GM18873 (cell line): Measurements from ENCODE around the gene ACBD4.
"Not testable (repeated sequence)": the region's sequence is repeated elsewhere in the genome, so short reads cannot be mapped to it uniquely, and the experiment has no call there.

Experiments
- ATAC-seq: cut with Tn5 transposase; IDR thresholded peaks from one replicate; pipeline ENCODE4 v1.9.1; 2021; ENCODE audit warnings: mild to moderate bottlenecking, moderate library complexity, moderate number of reproducible peaks; ENCODE audit not compliant: unreplicated experiment, low FRiP score

The ACBD4 gene

DNA sequence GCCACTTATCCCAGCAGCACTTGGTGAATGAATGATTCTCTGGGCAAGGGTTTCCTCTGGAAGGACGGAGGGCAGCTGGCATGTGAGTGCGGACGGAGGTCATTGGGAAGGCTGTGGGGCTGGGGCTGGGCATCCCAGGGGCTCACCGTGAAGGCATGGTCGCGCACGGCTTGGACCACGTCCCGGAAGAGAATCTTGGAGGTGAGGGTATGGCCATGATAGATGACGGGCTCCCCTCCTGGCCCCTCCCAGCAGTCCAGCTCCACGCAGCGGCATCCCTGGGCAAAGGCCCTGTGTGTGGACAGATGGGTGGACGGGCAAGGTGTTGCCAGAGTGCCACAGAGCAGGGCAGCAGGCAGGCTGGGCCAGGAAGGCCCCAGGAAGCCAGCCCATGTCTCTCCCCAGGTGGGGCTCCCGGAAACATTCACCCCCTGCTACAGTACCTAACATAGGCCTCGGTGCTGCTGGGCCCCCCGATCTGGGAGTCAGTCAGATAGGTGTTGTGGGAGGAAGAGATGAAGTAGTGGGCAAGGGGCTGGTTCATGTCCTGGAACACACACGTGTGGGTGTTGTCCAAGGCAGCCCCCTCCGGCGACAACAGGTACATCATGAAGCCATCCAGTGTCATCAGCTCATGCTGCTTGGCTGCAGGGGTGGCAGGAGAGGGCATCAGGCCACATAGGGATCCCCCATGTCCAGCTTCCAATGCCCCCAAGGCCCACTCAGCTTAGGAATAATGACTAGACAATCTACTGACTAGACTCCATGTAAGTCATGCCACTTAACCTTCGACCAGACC, 17.4 kb upstream of the ACBD4 start:
- no peak for ATAC-seq

DNA sequence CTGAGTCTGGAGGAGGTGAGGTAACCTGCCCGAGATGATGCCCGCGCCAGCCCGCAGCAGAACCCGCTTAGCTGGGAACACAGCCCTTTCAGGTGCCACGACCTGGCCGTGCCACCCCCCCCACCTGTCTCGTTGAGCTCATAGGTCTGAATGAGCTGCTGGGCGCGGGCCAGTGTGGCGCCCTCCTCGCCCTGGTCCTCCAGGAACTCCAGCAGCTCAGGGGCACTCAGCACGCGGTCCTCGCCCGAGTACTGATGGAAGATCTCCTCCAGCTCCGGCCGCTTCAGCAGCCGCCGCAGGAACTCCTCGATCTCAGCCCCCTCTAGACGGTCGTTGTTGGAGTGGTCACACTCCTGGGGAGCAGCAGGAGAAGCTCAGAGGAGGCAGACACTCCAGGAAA, 16.8 kb upstream of the ACBD4 start:
- no peak for ATAC-seq

DNA sequence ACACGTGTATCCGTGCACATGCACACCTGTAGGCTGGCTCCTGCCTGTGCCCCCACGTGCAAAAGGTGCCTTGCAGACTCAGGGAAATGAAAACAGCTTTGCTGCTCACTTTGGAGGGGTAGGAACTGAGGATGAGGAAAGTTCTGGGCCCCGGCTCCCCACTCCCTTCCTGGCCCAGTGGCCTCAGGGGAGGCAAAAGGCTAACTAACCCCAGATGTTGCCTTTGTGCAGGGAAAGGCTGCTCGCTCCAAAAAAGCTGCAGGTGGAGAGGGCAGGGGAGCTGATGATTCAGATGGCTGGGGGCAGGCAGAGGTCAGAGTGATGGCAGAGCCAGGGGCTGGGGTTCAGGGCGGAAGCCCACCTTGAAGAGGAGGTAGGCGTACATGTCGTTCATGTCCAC, 15.5 kb upstream of the ACBD4 start:
- ATAC-seq: no peak

DNA sequence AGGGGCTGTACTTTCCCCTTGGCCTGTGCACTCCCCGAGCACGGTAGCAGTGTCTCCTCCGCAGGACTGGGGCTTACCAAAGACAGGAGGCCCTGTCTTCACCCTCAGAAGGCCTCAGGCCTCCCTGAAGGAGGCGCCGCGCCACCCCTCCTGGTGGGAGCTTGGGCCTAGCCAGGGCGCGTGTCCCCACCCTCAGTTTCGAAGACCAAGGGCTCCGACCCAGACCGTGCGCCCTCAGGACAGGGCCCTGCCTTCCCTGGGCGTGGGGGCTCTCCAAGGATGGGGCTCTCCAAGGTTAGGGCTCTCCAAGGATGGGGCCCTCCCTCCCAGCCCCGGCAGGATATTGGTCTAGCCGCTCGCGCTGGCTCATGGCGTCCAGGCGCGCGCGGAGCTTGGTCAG, 14.9 kb upstream of the ACBD4 start:
- no peak for ATAC-seq

DNA sequence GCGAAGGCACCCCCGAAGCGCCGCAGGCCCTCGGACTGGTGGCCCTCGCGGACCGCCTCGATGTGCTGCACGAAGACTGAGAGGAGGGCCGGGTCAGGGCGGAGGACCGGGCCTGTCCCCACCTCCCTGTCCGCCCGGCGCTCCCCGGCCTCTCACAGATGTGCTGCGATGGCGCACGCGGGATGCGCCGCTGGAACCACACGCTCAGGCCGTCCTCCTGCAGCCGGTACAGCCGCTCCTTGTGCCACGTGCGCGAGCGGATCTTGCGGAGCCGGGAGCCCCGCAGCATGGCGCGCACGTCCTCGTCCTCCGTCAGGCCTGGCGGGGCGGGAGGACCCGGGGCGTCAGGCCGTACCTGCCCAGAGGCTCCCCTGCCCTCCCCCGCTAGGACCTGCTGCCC, 14.4 kb upstream of the ACBD4 start:
- ATAC-seq: no peak

DNA sequence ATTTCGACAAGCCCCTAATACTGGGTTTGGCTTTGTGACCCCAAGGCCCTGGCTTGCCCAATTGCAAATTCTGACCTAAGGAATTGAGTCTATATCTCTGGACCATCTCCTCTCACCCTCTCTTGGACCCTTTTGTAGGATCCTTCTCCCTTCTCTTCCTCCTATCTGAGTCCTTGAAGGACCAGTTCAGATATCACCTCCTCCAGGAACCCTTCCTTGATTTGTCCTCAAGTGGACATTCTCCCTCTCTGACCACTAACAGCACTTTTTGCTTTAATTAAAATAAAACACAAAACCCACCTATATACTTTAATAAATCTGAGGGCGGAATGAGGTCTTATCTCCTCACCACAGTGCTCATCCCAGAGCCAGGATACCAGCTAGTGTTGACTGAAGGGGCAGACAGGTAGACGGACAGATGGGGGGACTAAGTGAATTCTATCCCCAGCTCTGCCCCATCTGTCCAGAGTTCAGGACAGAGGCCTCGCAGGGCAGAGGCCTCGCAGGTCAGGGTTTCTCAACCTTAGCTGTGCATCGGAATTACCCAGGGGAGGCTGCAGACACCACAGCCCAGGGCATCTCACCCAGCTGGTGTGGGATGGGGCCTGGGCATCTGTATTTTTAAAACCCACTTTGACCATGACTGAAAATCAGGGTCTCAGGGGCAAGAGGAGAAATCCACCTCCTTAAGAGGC, 12.3 kb upstream of the ACBD4 start:
- no peak for ATAC-seq

DNA sequence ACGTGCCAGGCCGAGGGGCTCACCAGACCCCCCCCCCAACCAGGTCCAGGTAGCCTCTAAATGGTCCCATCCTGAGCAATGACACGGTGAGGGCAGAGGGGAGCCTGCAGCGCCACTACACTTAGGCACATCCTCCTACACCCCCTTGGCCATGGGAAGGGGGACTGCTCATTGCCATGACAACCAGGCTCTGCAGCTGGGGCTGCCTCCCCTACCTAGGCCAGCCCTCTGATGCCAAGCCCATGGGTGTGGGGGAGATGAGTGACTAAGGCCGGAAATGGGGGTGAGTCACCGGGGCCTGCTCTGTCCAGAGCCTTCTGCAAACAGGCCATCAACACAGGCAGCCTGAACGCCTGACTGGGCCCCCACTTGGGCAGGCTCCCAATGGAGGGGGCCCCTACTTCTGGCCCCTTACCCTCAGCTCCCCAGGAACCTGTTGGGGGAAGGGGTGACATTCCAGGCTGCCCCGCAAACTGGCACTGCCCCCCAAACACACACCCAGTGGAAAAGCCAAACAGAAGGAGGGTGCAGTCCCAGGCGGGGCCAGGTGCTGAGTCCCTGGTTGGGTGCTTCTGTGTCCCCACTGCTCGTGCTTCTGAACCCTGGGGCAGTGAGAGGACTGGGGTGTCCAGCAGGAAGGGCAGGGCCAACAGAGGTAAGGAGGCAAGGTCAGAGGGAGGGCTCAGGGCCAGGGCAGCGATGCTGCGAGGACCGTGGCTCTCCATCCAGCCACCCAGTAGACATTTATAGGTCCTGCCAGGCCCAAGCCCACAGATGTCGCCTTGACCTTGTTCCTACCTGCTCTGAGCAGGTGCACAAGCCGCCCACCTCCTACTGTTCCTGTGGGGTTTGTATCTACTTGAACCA, 11.3 kb upstream of the ACBD4 start:
- ATAC-seq: no peak

DNA sequence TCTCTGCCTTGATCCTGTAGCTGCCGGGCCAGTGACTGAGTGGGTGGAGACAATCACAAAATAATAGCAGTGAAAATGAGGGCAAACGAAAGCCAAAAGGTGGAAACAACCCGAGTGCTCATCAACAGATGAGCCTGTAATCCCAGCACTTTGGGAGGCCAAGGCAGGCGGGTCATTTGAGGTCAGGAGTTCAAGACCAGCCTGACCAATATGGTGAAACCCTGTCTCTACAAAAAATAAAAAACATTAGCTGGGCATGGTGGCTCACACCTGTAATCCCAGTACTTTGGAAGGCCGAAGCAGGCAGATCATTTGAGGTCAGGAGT, 10.7 kb upstream of the ACBD4 start:
- ATAC-seq: not testable (repeated sequence)

DNA sequence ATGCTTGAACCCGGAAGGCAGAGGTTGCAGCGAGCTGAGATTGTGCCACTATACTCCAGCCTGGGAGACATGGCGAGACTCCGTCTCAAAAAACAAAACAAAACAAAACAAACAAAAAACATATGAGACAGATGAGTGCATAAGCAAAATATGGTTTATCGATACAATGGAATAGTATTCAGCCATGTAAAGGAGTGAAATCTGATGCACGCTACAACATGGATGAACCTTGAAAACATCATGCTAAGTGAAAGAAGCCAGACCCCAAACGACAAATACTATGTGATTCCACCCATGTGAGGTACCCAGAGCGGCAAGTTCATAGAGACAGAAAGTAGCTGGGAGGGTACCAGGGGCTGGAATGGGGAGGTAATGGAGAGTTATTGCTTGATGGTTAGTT, 10.0 kb upstream of the ACBD4 start:
- ATAC-seq: no peak

DNA sequence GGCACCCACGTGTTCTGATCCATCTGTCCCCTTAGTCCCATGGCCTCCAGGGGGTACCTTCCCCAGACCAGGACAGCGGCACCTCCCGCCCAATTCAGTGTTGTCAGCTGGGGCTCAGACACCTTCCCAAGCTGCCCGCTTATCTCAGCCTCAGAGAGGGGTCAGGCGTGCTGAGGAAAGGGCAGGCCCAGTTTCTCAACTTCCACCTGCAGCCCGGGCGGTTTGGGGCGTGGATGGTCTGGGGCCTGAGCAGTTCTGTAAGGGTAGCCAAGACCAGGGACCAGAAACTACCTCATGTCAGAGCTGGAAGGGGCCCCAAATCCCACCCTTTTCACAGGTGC, 8.3 kb upstream of the ACBD4 start:
- no peak for ATAC-seq

DNA sequence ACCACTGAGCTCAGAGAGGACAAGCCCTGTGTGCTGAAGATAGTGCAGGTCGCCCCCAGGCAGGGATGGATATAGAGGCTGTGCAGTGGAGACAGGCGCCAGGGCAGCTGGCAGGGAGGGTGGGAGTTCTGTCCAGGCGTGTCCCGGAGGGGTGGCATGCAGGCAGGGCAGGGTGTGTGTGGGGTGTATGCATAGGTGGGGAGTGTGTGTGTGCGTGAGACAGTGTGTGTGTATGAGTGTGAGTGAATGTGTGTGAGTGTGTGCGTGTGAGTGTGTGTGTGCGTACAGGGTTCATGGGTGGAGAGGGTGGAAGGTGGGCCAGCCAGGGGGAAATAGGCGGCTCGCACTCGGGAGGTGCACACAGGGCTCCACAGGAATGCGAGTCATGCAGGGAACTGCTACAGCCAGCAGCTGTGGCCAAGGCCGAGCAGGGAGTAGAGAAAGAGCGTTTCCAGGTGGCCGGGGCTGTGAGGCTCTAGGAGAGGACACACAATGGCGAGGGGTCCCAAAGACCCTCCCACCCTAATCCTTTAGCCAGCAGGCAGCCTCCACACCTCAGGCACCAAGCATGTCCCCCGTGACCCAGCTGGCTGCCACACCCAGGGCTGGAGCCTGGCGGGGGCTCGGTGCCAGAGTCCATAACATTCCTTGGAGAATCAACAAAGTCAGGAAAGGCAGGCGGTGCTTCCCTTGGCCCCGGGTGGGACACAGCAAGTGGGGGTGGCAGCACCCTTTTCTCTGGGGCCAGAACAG, 7.8 kb upstream of the ACBD4 start:
- ATAC-seq: no peak

DNA sequence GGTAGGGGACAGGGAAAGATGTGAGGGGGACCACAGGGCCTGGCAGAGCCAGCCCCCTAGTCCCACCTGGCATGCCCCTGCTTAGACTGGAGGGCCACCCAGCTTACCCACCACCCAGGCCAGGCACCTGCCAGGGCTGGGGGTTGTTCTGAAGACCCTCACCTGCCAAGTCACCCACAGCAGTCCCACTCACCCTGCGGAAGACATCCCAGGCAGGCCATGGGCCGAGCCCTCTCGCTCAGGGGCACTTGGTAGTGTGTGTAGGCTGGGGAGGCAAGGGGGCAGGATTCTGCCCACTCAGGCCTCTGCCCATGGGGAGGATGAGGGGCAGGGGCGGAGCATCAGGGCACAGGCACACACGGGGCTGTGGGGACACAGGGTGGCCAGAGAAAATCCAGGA, 7.2 kb upstream of the ACBD4 start:
- ATAC-seq: no peak

DNA sequence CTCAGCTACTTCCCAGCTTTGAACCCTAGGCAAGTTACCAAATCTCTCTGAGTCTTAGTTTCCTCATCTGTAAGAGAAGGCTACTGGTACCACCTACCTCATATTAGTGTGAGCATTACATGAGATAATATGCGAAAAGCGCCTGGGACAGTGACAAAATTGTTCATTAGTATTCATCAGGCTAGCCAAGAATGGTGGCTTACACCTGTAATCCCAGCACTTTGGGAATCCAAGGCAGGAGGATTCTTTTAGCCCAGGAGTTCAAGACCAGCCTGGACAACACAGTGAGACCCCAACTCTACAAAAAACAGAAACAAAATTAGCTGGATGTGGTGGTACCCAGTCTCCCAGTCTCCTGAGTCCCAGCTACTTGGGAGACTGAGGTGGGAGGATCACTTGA, 6.5 kb upstream of the ACBD4 start:
- ATAC-seq: no peak

DNA sequence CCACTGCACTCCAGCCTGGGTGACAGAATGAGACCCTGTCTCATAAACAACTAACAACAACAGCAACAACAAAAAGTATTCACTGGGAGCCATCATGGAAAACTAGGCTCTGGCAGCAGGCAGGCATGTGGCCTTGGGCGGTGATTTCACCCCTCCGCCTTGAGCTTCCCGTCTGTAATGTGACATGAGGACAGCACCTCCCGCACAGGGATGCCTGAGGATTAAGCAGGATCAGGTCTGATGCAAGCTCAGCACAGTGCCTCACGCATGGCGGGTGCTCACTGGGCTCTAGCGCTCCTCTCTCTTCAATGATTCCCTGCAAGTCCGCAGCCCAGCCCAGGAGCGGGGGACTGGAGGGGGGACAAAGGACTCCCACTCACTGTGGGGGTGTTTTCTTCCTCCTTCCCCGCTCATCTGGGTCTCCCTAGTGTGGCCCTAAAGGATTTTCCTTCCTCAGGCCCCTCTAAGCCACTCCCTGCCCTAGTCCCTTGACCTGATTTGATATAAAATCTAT, 6.0 kb upstream of the ACBD4 start:
- ATAC-seq: no peak

DNA sequence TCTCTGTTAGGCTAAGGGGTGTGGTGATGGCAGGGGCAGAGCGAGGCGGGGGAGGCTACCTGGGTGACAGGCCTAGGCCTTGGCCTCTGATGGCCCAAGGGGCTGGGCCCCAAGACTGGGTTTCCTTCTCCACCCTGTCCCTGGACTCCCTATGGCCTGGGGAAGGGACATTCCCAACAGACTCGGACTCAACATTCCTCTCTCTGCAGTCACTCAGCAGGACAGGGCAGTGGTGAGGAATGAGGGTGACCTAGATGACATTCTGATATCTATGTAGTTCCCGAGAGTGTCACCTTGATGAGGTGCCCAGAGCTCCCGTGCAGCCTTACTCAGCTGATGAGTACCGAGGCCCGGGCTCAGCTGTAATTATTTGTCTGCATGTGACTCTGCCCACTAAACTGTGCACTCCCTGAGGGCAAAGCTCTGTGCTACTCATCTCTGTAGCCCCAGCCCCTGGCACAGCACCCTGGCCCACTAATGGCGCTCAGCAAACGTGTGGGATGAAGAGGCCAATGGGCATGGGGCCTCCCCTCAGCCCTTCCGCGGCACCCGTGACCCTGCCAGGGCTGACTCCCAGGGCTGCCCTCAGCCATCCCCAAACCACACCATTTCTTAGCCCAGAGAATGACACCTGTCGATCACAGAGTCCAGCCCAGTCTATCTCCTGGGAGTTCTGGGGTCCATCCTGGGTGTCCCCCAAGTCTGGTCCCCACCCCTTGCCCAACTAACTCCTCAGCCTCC, 5.4 kb upstream of the ACBD4 start:
- ATAC-seq: no peak

DNA sequence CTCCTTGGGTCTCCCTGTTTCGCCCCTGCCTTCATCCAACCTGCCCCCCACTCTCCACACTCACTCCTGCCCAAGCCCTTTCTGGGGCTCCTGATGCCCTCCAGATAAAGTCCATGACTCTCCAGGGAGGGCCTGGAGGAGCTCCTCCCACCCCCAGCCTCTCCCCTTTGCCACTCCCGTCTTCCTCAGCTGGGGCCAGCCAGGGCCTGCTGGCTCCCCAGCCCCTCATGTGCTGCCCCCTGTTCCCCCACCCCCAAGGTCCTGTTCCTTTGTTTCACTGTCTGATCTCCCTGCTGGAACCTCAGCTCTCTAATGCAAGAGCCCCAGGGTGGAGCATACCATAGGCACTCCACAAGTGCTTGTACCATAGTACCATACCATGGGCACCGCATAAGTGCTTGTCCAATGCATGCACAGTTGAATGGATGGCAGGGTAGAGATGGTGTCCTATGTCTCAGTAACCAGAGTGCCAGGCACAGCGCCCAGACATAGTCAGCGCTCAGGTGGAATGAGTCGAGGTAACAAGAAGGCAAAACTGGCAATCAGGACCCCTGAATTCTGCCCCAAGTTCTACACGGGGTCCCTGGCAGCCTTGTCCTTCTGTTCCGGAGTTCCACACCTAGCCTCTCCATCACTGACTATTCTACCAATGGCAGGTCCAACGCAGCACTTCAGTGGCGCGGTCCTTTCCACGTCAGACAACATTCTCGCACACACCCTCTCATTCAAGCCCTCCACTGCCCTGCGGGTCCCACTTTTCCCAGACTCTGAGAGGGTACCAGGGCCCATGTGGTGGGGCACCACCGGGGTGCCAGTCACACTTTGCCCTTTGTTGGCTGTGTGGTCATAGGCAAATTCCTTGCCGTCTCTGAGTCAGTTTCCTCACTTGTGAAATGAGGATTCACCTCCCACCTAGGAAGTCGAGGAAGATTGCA, 4.5 kb upstream of the ACBD4 start:
- ATAC-seq: no peak

DNA sequence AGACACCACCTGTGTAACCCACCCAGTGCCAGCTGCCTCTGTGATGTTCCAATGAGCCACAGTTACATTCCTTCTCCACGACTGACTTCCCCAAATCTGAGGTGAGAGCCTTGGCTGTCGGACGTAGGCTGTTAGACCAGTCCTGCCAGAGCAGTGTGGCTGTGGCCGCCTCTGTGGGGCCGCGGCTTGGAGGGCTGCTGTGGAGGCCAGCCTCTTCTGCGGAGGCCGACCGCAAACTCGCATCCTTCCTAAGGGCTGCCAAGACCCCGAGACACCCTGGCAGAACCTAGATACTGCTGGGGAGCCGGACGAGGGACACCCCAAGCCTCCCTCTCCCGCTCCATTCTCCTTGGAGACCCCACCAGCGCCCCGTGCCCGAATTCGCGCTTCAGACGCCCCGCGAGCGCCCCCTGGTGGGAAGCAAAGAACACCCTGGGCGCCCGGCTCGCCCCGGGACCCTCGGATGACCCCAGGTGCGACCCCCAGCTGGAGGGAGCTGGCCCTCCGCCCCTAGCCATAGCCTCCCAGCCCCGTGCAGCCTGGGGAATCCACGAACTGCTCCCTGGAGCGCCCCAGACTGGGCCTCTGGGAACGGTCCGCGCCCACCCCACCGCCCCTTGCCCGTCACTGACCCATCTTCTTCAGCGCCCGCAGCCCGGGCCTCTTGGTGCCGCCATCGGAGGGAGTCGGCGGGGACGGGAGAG, 3.7 kb upstream of the ACBD4 start:
- no peak for ATAC-seq

DNA sequence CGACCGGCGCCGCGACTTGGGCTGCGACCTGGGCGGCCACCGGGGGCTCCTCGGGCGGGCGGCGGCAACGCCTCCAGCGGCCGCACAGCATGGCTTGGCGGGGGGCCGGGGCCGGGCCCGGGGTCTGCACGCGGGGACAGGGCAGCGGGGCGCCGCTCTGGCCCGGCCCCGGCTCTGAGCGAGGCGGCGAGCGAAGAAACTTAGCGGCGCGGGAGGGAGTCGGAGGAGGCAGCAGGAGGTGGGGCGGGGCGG, 3.2 kb upstream of the ACBD4 start, which contains the start of gene PLCD3:
TSS of gene PLCD3 (minus strand) at position 196 of the 252 bp plus-strand sequence. CDS start at position 91, 105 bp downstream.
- ATAC-seq: no peak
